Cardiac fibroblast (primary cell): Measurements from ENCODE around the gene MPST.

Experiments
- DNase-seq, 2 donors: peaks; one replicate each; pipeline versions ENCODE4 v3.0.0 to v3.0.0-alpha.2; 2010; ENCODE audit warnings: low read depth in 2 of 2
- H3K4me3 ChIP-seq, 2 donors: replicated peaks in 1 of 2; 1 replicate in 1 of 2; 2 replicates in 1 of 2; pipeline ENCODE4 v1.5.1; 2011; ENCODE audit warnings: low read depth in 2 of 2, low read length in 2 of 2, mild to moderate bottlenecking in 2 of 2, moderate library complexity in 1 of 2
- TF ChIP-seq, protein P1 (sequence below): IDR thresholded peaks from one replicate; pipeline ENCODE4 v1.5.1; 2011; ENCODE audit warnings: low read depth, mild to moderate bottlenecking, low read length, inconsistent platforms

The MPST gene

DNA sequence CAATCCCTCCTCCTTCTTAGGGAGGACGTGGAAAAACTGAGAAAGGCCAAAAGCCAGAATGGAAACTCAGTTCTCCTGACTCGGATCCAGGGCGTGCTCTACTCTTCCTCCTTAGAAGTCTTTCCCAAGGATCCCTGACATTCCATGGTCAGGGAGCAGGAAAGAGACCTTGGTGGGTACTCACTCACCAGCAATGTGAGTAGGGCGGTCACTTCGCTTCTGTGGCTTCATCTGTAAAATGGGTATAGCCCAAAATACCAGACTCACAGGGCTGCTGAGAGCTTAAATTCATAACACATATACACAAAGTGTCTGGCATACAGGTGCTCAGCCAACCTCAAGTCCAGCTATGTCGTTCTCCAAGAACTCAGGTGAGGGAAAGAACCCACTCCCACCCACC is 31.4 kb downstream of the MPST start:
- DNase-seq: no peak
- H3K4me3 ChIP-seq: no peak overlapping the region
- TF ChIP-seq, protein P1, sequence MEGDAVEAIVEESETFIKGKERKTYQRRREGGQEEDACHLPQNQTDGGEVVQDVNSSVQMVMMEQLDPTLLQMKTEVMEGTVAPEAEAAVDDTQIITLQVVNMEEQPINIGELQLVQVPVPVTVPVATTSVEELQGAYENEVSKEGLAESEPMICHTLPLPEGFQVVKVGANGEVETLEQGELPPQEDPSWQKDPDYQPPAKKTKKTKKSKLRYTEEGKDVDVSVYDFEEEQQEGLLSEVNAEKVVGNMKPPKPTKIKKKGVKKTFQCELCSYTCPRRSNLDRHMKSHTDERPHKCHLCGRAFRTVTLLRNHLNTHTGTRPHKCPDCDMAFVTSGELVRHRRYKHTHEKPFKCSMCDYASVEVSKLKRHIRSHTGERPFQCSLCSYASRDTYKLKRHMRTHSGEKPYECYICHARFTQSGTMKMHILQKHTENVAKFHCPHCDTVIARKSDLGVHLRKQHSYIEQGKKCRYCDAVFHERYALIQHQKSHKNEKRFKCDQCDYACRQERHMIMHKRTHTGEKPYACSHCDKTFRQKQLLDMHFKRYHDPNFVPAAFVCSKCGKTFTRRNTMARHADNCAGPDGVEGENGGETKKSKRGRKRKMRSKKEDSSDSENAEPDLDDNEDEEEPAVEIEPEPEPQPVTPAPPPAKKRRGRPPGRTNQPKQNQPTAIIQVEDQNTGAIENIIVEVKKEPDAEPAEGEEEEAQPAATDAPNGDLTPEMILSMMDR: no peak

GRCh38 chr22:37051391-37052385 is 32.1 kb downstream of the MPST start, which contains the start of gene KCTD17:
Gene KCTD17, plus strand, starts transcription at chr22:37051742. Its CDS starts 19 bp downstream, at chr22:37051761.
- H3K4me3 ChIP-seq: peak within 1 kb of the TSS; percentile 61 to 71
- DNase-seq: peak; percentile 55 to 76
- TF ChIP-seq, protein P1: no peak

- peak overlapping the region; percentile 61 to 71 for H3K4me3 ChIP-seq
- DNase-seq: no peak
- TF ChIP-seq, protein P1: no peak
These were observed 33.1 kb downstream of the MPST start for GRCh38 chr22:37052386-37053309.

GRCh38 chr22:37053310-37054055 is 33.9 kb downstream of the MPST start:
- no peak overlapping the region for H3K4me3 ChIP-seq
- TF ChIP-seq, protein P1: no peak
- DNase-seq: peak in 1 of 2 donors; percentile 33

GRCh38 chr22:37054056-37054395 is 34.5 kb downstream of the MPST start:
- no peak overlapping the region for H3K4me3 ChIP-seq
- no peak for DNase-seq
- TF ChIP-seq, protein P1: no peak
